ENCODE data around the gene NCLN. TPM values are rescaled to one million over a fixed set of nuclear protein-coding genes. Genes with fewer than 3 reads are reported as not detected.
"Not testable (repeated sequence)": the region's sequence is repeated elsewhere in the genome, so short reads cannot be mapped to it uniquely, and the experiment has no call there.

NCLN gene
- total RNA-seq, 1 donor, result 52.7 TPM

DNA sequence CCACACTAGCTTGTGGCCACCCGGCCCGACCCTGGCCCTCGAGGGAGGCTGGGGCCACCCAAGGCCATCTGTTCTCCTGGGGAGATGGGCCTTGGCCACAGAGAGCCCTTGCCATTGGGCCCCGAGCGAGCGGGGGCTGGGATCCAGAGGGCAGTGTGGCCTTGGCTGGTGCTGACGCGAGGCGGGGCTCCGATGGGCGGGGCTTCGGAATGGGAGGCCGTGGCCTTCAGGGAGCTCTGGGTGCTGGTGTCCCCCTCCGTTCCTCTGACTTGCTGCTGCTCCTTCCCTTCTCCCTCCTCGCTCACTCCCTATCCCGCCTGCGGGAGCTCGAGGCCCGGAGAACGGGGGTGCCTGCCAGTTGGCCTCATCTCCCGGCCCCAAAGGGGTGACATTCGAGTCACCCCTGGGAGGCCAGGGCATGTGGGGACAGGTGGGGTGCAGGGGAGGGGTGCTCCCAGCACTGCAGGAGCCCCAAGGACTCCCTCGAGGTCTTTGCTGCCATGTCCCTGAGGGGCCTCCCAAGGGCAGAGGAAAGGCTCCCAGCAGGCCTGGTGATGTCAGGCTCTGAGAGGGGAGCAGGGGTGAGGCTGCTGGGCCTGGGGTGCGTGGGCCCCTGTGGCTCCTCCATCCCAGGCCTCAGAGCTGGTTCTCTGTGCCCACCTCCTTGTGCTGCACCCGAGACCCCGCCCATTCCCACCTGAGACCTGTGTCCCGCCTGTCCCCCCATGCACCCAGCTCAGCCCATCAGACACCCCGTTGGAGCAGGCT is 4.2 kb downstream of the NCLN start:
- TF ChIP-seq, protein P1, sequence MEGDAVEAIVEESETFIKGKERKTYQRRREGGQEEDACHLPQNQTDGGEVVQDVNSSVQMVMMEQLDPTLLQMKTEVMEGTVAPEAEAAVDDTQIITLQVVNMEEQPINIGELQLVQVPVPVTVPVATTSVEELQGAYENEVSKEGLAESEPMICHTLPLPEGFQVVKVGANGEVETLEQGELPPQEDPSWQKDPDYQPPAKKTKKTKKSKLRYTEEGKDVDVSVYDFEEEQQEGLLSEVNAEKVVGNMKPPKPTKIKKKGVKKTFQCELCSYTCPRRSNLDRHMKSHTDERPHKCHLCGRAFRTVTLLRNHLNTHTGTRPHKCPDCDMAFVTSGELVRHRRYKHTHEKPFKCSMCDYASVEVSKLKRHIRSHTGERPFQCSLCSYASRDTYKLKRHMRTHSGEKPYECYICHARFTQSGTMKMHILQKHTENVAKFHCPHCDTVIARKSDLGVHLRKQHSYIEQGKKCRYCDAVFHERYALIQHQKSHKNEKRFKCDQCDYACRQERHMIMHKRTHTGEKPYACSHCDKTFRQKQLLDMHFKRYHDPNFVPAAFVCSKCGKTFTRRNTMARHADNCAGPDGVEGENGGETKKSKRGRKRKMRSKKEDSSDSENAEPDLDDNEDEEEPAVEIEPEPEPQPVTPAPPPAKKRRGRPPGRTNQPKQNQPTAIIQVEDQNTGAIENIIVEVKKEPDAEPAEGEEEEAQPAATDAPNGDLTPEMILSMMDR (IDR thresholded peaks at IDR 0.05; ENCODE audit: insufficient read depth, low read depth, low read length), result no peak
- no peak for DNase-seq (ENCODE audit: low read depth)
- H3K4me3 ChIP-seq (ENCODE audit: low read depth, low read length), result no peak overlapping the region

DNA sequence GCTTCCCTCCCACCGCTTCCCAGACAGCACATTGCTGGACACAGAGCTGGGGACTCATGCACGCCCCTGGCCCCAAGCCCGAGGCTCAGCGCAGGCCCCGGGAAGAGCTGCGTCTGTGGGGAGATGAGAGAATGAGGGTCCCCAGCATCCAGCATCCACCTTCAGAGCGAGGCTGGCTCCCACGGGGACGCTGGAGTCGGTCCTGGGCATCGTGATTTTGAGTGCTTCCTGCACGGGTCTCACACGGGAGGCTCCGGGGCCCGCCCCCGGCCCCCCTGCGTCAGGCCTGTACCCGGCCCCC is 4.7 kb downstream of the NCLN start:
- TF ChIP-seq, protein P1 (IDR thresholded peaks at IDR 0.05; ENCODE audit: insufficient read depth, low read depth, low read length), result no peak
- H3K4me3 ChIP-seq (ENCODE audit: low read depth, low read length), result no peak overlapping the region
- DNase-seq (ENCODE audit: low read depth), result no peak

DNA sequence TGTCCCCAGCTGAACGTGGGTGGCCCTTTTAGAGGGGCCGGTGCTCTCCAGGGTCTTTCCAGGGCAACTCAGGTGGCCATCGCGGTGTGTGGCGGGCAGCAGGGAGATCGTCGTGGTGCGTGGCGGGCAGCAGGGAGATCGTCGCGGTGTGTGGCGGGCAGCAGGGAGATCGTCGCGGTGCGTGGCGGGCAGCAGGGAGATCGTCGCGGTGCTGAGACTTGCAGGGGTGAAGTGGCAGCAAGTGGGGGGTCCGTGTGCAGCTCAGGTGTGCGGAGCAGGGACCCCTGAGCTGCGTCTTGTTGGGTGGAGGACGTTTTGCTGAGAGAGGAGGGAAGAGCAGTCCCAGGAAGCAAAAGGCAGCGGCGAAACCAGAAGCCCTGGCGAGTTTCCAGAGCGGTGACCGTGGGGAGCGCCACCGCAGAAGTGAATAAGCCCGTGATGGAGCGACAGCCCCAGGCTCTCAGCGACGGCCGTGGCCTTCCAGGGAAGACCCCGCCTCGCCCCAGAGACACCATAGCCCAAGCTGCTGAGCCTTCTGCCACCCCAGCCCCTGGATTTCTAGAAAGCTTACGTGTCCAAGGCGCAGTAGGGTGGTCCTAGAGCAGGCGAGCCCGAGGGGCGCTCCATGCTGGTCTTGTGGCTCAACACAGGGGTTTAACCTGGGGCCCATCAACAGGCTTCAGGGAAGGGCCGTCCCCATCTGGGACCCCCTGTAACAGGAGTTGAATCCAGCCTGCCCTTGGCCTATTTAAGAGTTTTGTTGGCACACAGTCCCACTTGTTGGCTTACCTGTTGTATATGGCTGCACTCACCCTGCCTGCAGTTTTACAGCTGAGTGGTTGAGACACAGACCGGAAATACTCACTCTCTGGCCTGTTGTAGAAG is 5.4 kb downstream of the NCLN start:
- TF ChIP-seq, protein P1 (IDR thresholded peaks at IDR 0.05; ENCODE audit: insufficient read depth, low read depth, low read length), result no peak
- DNase-seq (ENCODE audit: low read depth), result no peak
- no peak overlapping the region for H3K4me3 ChIP-seq (ENCODE audit: low read depth, low read length)

DNA sequence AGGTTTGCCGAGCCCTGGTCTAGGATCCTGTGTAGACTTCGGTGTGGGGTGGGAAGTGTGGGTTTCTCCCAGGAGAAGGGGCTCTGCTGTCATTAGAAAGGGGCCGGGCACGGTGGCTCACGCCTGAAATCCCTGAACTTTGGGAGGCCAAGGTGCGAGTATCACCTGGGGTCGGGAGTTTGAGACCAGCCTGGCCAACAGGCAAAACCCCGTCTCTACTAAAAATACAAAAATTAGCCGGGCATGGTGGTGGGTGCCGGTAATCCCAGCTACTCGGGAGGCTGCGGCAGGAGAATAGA is 6.0 kb downstream of the NCLN start:
- DNase-seq (ENCODE audit: low read depth); H3K4me3 ChIP-seq (ENCODE audit: low read depth, low read length): not testable (repeated sequence)

DNA sequence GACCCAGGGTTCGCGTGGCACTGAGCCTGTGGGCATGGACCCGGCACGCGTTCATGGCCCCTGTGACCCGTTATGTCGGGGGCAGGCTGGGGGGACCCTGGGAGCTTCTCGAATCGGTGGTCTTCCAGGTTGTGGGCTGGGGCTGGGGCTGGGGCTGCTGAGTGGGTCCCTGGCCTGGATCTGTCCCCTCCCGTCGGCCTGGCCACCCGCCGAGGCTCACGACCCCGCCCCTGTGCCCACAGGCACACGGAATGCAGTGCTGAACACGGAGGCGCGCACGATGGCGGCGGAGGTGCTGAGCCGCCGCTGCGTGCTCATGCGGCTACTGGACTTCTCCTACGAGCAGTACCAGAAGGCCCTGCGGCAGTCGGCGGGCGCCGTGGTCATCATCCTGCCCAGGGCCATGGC is 6.5 kb downstream of the NCLN start:
- H3K4me3 ChIP-seq (ENCODE audit: low read depth, low read length), result no peak overlapping the region
- DNase-seq (ENCODE audit: low read depth), result no peak
- TF ChIP-seq, protein P1 (IDR thresholded peaks at IDR 0.05; ENCODE audit: insufficient read depth, low read depth, low read length), result no peak

DNA sequence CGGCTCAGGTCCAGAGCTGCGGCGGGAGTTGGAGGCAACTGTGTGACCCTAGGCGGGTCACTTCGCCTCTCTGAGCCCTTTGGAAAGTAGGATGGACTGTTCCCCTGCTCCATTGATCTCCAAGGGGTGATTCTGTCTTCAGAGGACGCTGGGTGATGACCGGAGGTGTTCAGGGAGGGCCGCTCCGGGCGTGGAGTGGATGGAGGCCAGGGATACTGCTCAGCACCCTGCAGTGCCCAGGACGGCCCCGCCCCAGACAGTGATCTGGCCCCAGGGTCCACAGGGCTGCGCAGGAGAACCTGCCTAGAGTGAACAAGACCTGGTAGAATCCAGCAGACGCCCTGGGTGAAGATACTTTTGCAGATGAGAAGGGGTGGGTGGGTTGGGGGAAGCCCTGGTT is 7.0 kb downstream of the NCLN start:
- DNase-seq (ENCODE audit: low read depth), result no peak
- TF ChIP-seq, protein P1 (IDR thresholded peaks at IDR 0.05; ENCODE audit: insufficient read depth, low read depth, low read length), result no peak
- H3K4me3 ChIP-seq (ENCODE audit: low read depth, low read length), result no peak overlapping the region

DNA sequence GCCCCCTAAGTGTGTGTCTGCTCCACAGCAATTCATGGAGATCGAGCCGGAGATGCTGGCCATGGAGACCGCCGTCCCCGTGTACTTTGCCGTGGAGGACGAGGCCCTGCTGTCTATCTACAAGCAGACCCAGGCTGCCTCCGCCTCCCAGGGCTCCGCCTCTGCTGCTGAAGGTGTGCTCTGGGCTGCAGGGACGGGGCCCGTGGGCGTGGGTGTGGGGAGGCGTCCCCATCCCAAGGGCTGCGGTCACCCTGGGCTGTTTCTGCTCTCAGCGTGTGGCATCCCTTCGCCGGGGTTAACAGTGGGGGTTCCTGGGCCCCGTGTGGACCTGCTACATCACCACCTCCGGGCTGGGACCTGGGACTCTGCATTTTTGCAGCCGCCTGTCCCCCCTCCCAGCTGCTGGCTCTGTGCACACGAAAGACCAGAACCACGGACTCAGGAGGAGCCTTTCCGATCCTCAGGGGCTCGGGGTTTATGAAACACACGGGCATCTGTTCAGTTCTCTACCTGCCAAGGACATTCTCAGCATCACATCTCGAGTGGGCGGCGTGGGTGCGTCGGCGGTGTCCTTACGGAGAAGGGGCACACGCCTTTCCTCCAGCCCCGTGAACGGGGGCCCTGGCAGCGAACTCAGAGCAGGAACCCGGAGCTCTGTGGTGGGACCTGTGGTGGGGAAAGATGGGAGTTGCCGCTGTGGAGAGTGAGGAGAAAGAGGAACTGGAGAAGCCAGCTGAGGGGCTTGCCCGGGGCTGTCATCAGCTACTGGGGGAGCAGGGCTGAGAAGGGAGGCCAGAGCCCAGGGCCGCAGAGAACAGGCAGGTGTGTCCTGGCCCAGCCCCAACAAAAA is 7.8 kb downstream of the NCLN start:
- TF ChIP-seq, protein P1 (IDR thresholded peaks at IDR 0.05; ENCODE audit: insufficient read depth, low read depth, low read length), result no peak
- no peak overlapping the region for H3K4me3 ChIP-seq (ENCODE audit: low read depth, low read length)
- no peak for DNase-seq (ENCODE audit: low read depth)
